M059J (cell line): ENCODE measurements around the gene KCTD2. TPM values are rescaled to one million over a fixed set of nuclear protein-coding genes. Genes with fewer than 3 reads are reported as not detected.

ENCODE experiments used
- DNase-seq: peaks from one replicate; pipeline ENCODE4 v3.0.0-alpha.2; 2012; ENCODE audit warnings: low read depth
- total RNA-seq: library from RNA; depleted of rRNA; stranded (reverse); fragments of >200 nt; shearing (Covaris generic); gene quantifications from 2 replicates; pipeline ENCODE4 v1.2.3, GENCODE V29; 2014; rRNA removed

Gene KCTD2
- total RNA-seq, 1 experiment from 2014 or later = 25.1 TPM

GRCh38 chr17:75097865-75098264 lies 50.8 kb downstream of the KCTD2 start:
- DNase-seq = no peak

GRCh38 chr17:75098861-75099260 lies 51.8 kb downstream of the KCTD2 start:
- DNase-seq = no peak

GRCh38 chr17:75099881-75100595 lies 53.0 kb downstream of the KCTD2 start:
- no peak for DNase-seq

DNA sequence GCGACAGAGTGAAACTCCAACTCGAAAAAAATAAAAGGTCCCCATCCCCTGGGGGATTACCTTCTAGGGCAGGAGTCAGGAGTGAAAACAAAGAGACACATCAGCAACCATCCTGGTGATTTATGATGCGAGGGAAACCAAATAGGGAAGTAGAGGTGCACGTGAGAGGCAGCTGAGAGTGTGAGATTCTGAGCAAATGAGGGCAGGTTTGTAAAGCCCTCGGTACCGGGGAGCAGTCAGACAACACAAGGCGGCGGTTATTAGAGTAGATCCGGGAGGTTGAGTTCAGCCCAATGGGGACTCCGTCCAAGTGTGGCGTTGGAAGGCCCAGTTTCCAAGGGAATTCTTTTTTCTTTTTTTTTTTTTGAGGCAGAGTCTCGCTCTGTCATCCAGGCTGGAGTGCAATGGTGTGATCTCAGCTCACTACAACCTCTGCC lies 55.4 kb downstream of the KCTD2 start:
- DNase-seq = no peak

DNA sequence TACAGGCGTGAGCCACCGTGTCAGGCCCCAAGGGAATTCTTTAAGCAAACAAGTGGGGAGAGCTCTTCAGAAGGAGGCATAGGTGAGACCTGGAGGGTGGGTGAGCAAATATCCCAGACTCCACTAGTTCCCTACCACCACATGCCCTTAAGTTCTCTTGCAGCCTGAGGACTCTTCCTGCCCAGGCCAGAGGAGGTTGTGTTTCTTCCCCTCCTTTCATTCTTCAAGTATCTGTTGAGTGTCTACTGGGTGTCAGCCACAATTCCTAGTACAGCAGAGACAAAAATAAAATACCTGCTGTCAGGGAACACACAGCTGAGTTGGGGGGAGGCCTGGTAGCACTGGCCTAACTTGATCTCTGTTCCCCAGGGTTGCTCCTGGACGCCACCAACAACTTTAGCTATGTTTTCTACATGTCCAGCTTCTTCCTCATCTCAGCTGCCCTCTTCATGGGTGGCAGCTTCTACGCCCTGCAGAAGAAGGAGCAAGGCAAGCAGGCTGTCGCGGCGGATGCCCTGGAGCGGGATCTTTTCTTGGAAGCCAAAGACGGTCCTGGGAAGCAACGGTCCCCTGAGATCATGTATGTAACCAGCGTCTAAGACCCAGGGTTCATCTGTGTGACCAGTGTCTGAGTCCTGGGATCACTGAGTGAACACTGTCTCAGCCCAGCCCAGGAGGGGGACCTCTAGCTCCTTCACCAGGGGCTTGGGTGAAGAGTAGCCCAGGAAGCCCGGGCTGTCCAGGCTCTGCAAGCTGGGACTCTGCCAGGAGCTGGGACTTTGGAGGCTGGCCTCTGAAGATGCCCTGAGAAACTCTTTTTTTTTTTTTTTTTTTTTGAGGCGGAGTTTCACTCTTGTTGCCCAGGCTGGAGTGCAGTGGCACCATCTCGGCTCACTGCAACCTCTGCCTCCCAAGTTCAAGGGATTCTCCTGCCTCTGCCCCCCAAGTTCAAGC lies 56.9 kb downstream of the KCTD2 start:
- DNase-seq = no peak

DNA sequence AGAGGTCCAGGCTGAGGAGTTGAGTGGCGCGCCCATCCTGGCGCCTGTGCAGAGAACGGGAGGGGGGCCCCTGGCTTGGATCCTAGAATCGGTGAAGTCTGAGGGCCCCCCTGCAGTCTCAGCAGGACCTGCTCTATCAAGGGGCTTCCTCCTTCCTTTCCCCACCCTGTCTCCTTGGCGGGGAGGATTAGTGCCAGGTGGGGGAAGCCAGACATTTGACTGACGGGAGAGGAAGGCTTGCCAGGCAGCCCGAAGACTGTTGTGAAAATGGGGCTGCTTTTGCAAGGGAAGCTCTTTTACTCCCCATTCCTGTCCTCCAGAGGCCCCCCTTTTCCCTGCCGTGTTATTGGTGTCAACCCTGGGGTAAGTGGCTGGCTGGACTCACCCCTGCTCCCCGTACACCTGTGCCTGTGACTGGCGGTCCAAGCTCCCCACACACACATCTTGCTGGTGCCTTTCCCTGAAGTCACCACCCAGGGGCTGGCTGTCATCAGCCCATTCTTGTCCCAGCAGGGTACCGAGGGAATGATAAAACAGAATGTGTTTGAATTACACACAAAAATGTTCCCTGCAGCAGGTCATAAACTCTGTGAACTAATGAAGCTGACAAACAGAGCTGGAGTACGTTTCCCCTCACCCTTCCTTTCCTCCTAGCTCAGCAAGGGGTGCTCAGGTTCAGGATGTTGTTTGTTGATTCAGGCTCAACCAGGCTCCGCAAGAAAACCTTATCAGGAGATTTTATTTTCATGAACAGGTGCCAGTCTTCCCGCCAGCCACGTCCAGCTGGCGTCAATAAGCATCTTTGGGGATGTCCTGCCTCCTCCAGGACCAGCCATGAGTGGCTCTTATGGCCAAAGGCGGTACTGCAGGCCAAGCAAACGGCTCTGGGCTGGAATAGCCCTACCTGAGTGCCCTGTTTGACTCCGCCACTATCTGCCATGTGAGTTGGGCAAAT lies 58.4 kb downstream of the KCTD2 start:
- DNase-seq = peak; percentile 53

GRCh38 chr17:75108193-75108592 lies 61.2 kb downstream of the KCTD2 start:
- DNase-seq = no peak

DNA sequence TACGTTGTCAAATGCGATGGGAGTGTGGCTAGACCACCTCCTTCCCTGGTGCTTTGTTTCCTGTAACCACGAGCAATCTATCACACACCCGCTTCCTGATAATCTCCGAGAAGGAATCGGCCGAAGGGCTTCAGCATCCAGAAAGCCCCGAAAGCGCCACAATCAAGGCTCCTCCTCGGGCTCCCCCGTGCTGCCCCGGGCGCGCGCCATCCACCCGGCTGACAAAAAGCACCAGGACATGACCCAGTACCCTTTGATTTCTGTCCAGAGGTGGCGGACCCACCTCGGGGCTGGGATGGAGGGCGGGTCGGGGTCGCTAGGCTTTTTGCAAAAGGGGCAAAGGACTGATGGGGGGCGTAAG lies 62.0 kb downstream of the KCTD2 start:
- DNase-seq = no peak

GRCh38 chr17:75109407-75110233 lies 62.6 kb downstream of the KCTD2 start, which contains the start of gene ARMC7:
Gene ARMC7, plus strand, starts transcription at chr17:75109969. Its CDS starts 320 bp downstream, at chr17:75110289.
- peak; percentile 83 for DNase-seq

DNA sequence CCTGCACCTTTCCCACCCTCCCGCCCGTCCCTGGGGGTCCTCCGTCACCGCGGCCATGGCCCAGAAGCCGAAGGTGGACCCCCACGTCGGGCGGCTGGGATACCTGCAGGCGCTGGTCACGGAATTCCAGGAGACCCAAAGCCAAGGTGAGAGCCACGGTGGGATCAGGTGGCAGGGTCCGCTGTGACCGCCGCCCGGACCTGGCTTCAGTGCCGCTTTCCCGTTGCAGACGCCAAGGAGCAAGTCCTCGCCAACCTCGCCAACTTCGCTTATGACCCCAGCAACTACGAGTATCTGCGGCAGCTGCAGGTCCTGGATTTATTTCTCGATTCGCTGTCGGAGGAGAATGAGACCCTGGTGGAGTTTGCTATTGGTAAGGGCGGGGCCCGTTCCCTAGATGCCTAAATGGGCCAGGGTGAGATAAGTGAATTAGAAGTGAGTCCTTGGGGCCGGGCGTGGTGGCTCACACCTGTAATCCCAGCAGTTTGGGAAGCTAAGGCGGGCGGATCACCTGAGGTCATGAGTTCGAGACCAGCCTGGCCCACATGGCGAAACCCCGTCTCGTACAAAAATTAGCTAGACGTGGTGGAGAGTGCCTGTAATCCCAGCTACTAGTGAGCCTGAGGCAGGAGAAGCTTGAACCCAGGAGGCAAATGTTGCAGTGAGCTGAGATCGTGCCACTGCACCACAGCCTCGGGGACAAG lies 63.4 kb downstream of the KCTD2 start:
- no peak for DNase-seq

- DNase-seq = no peak
Observed at GRCh38 chr17:75111777-75112335, 64.8 kb downstream of the KCTD2 start.

- DNase-seq = peak; percentile 79
Observed at GRCh38 chr17:75113798-75114551, 67.0 kb downstream of the KCTD2 start.

DNA sequence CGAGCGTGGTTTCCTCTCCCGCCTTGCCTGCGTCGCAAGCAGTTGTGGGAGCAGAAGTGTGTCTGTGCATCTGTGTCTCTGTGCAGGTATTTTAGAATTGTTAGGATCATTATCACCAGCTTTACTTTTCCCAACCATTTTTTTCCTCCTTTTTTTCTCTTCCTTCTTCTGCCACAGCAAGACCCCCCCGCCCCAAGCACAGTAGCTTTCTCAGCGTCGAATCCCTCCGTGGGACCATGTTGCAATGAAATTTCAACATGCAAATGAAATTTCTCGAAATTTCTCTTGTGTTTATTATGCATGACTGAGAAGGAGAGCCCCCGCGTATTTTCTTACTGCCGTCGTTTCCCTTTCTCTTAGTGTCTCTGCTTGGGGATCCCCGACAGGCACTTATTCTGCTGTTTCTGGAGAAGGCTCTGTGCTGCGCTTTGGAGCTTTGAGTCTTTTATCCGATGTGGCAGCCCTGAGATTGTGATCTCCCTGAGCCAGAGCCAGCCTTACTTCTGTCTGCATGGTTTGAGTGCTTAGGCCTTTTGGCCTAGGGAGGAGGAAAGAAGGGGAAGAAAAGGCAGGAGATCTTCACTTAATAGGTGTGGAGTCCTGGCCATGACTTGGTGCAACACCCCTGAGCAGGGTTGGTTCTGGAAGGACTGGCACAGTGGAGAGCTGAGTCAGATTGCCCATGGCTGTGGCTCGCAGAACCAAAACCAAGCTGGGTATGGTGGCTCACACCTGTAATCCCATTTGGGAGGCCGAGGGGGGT lies 67.7 kb downstream of the KCTD2 start:
- no peak for DNase-seq

Other genes with a start within 250 kb of the KCTD2 start
- gene GRIN2C, start 187.3 kb upstream of the KCTD2 start, total RNA-seq = 0.02 TPM in 1 of 2 replicates, not detected in the other
- gene FDXR, start 174.2 kb upstream of the KCTD2 start, total RNA-seq = 4.6 and 6.5 TPM in 2 replicates
- not detected in 2 replicates for gene FADS6, start 153.6 kb upstream of the KCTD2 start, total RNA-seq
- not detected in 2 replicates for gene USH1G, start 124.0 kb upstream of the KCTD2 start, total RNA-seq
- gene OTOP2, start 123.0 kb upstream of the KCTD2 start, total RNA-seq = not detected in 2 replicates
- gene OTOP3, start 111.3 kb upstream of the KCTD2 start, total RNA-seq = not detected in 2 replicates
- 0.39 TPM in 1 of 2 replicates, not detected in the other for gene HID1, start 74.5 kb upstream of the KCTD2 start, total RNA-seq
- 7.0 and 13.6 TPM in 2 replicates for gene CDR2L, start 59.6 kb upstream of the KCTD2 start, total RNA-seq
- 55.7 and 65.0 TPM in 2 replicates for gene MRPL58, start 34.6 kb upstream of the KCTD2 start, total RNA-seq
- 440 and 491 TPM in 2 replicates for gene ATP5PD, start 256 bp upstream of the KCTD2 start, total RNA-seq
- gene SLC16A5, start 40.7 kb downstream of the KCTD2 start, total RNA-seq = 0.07 TPM in 1 of 2 replicates, not detected in the other
- gene ARMC7, start 62.7 kb downstream of the KCTD2 start, total RNA-seq = 4.8 and 6.1 TPM in 2 replicates
- gene NT5C, start 84.5 kb downstream of the KCTD2 start, total RNA-seq = 28.7 and 39.4 TPM in 2 replicates
- 360 and 365 TPM in 2 replicates for gene JPT1, start 107.3 kb downstream of the KCTD2 start, total RNA-seq
- gene SUMO2, start 135.7 kb downstream of the KCTD2 start, total RNA-seq = 170 and 171 TPM in 2 replicates
- 42.4 and 45.4 TPM in 2 replicates for gene NUP85, start 158.5 kb downstream of the KCTD2 start, total RNA-seq
- 10.2 and 18.1 TPM in 2 replicates for gene GGA3, start 214.4 kb downstream of the KCTD2 start, total RNA-seq
- gene MRPS7, start 214.7 kb downstream of the KCTD2 start, total RNA-seq = 36.4 and 44.7 TPM in 2 replicates
- 14.3 and 19.4 TPM in 2 replicates for gene MIF4GD, start 224.0 kb downstream of the KCTD2 start, total RNA-seq
- gene SLC25A19, start 242.2 kb downstream of the KCTD2 start, total RNA-seq = 6.7 and 12.5 TPM in 2 replicates